SU-DHL-6 (cell line): ENCODE results near the gene ADIPOR2.

ENCODE experiments used
- EZH2phosphoT487 ChIP-seq: fragments of 200-600 bp; sonication (generic), shearing (Covaris generic); conservative IDR thresholded peaks from 2 replicates; pipeline ENCODE4 v1.6.1; 2018; ENCODE audit warnings: mild to moderate bottlenecking, antibody characterized with exemption, low read length, moderate library complexity, mixed read lengths
- TF ChIP-seq, protein P1 (sequence below): fragments of 200-600 bp; sonication (generic); IDR thresholded peaks from one replicate; pipeline ENCODE4 v1.5.1; 2017; ENCODE audit warnings: antibody characterized with exemption, mild to moderate bottlenecking, low read length, moderate library complexity; ENCODE audit not compliant: insufficient read depth, poor library complexity, severe bottlenecking

DNA sequence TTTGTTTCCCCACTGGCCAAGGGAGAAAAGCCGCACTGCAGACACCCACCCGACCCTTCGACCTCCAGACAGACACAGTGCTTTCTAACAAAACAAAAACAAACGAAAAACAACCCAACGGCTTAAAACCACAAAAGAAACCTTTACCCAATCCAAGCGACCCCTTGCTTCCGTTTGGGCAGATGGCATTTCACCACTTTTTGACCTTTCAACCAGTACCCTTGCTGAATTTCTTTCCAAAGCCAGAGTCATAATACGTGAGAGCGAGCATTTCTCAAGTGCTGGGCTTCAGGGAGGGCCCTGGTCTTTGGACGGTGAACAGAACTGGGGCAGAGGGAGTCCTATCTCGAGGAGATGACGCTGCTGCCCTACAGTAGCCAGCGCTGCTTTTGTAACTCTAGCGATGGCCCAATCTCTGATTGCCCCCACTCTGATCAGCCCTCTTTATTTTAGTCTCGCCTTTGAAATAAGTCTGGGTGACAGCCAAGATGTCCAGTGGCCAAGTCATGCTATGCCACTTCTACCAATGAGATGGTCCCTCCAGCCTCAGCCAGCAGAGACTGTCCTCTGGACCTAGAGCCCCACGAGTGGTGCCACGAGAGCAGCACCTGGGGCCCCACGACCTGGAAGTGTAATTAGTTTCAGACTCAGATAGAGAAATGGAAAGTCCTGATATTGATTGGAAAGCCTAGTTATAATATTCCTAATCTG is 21.9 kb upstream of the ADIPOR2 start:
- TF ChIP-seq, protein P1, sequence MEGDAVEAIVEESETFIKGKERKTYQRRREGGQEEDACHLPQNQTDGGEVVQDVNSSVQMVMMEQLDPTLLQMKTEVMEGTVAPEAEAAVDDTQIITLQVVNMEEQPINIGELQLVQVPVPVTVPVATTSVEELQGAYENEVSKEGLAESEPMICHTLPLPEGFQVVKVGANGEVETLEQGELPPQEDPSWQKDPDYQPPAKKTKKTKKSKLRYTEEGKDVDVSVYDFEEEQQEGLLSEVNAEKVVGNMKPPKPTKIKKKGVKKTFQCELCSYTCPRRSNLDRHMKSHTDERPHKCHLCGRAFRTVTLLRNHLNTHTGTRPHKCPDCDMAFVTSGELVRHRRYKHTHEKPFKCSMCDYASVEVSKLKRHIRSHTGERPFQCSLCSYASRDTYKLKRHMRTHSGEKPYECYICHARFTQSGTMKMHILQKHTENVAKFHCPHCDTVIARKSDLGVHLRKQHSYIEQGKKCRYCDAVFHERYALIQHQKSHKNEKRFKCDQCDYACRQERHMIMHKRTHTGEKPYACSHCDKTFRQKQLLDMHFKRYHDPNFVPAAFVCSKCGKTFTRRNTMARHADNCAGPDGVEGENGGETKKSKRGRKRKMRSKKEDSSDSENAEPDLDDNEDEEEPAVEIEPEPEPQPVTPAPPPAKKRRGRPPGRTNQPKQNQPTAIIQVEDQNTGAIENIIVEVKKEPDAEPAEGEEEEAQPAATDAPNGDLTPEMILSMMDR, result no peak
- no peak for TF ChIP-seq EZH2phosphoT487
